Measurements from ENCODE around the gene C14orf119. TPM values are rescaled to one million over a fixed set of nuclear protein-coding genes. Genes with fewer than 3 reads are reported as not detected.
A peak's percentile ranks its signal among the peaks of the same experiment; 100 is the strongest.

The C14orf119 gene
- total and polyA plus RNA-seq, 9 of the 15 experiments (the other 6 are each of a cell fraction or from before 2014, with no cell fraction given): 36.7 to 251 (median 51.8) TPM

GRCh38 chr14:23128969-23129758 is 33.9 kb downstream of the C14orf119 start (continued):
- peak; percentile 74 for TF ChIP-seq ZNF592 (IDR thresholded peaks at IDR 0.05)
- TF ChIP-seq ZBTB7A (IDR thresholded peaks at IDR 0.05; ENCODE audit: borderline replicate concordance, control insufficient read depth, low read depth, low read length): no peak
- no peak for TF ChIP-seq MAZ (CRISPR knock-in tag; conservative IDR thresholded peaks at IDR 0.05 in 1 of 2, IDR thresholded peaks at IDR 0.05 in 1 of 2)
- TF ChIP-seq PCBP2 (IDR thresholded peaks at IDR 0.05; ENCODE audit: low read depth, low read length, poor library complexity, severe bottlenecking): no peak
- TF ChIP-seq ZNF785 (CRISPR knock-in tag; IDR thresholded peaks at IDR 0.05): no peak
- TF ChIP-seq ZNF121 (CRISPR knock-in tag; conservative IDR thresholded peaks at IDR 0.05): no peak
- TF ChIP-seq CBX1 (IDR thresholded peaks at IDR 0.05; ENCODE audit: low read depth): no peak
- no peak for TF ChIP-seq SIRT6 (IDR thresholded peaks at IDR 0.05; ENCODE audit: low read depth, low read length)
- no peak for TF ChIP-seq ZNF518B (CRISPR knock-in tag; IDR thresholded peaks at IDR 0.05)
- TF ChIP-seq NUFIP1 (IDR thresholded peaks at IDR 0.05; ENCODE audit: partially characterized antibody): no peak
- peak; percentile 64; the same call in 1 of the 2 replicates for TF ChIP-seq ZNF197 (CRISPR knock-in tag; IDR thresholded peaks at IDR 0.05; ENCODE audit: low read depth)
- TF ChIP-seq THRA (IDR thresholded peaks at IDR 0.05): no peak

All from K562 (cell line).